Measurements from ENCODE around the gene ALG12.

- TF ChIP-seq, protein P1, sequence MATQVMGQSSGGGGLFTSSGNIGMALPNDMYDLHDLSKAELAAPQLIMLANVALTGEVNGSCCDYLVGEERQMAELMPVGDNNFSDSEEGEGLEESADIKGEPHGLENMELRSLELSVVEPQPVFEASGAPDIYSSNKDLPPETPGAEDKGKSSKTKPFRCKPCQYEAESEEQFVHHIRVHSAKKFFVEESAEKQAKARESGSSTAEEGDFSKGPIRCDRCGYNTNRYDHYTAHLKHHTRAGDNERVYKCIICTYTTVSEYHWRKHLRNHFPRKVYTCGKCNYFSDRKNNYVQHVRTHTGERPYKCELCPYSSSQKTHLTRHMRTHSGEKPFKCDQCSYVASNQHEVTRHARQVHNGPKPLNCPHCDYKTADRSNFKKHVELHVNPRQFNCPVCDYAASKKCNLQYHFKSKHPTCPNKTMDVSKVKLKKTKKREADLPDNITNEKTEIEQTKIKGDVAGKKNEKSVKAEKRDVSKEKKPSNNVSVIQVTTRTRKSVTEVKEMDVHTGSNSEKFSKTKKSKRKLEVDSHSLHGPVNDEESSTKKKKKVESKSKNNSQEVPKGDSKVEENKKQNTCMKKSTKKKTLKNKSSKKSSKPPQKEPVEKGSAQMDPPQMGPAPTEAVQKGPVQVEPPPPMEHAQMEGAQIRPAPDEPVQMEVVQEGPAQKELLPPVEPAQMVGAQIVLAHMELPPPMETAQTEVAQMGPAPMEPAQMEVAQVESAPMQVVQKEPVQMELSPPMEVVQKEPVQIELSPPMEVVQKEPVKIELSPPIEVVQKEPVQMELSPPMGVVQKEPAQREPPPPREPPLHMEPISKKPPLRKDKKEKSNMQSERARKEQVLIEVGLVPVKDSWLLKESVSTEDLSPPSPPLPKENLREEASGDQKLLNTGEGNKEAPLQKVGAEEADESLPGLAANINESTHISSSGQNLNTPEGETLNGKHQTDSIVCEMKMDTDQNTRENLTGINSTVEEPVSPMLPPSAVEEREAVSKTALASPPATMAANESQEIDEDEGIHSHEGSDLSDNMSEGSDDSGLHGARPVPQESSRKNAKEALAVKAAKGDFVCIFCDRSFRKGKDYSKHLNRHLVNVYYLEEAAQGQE (IDR thresholded peaks at IDR 0.05; ENCODE audit: insufficient read depth in 1 of 2, low read depth in 2 of 2, low read length in 2 of 2), result no peak
- TF ChIP-seq POLR2AphosphoS5 (IDR thresholded peaks at IDR 0.05; ENCODE audit: low read depth, low read length) (no peak), TAF1 (IDR thresholded peaks at IDR 0.05; ENCODE audit: borderline replicate concordance, insufficient read depth, low read length) (no peak), SIN3A (IDR thresholded peaks at IDR 0.05; ENCODE audit: borderline replicate concordance, insufficient read depth, low read length) (no peak)
Observed at GRCh38 chr22:49944399-49944891, 26.2 kb upstream of the ALG12 start.

Measured in PFSK-1 (cell line).